H1 (cell line): ENCODE data around the gene GADL1. TPM values are rescaled to one million over a fixed set of nuclear protein-coding genes. Genes with fewer than 3 reads are reported as not detected.

Experiments used
- CTCF ChIA-PET: fragments of 300-600 bp; sonication (Branson Sonifier 250); formaldehyde crosslinking; loops from one replicate; lab custom pipeline; 2021; ENCODE audit not compliant: partially characterized antibody; lab: Charles Lee
- POLR2A ChIA-PET: fragments of 300-600 bp; sonication (Branson Sonifier 250); formaldehyde crosslinking; loops from one replicate; lab custom pipeline; 2021; ENCODE audit warnings: inconsistent platforms; ENCODE audit not compliant: partially characterized antibody; lab: Charles Lee
- DNase-seq, 2 experiments: peaks; one replicate each; pipeline versions ENCODE4 v3.0.0 to v3.0.0-alpha.2; 2010 to 2022; ENCODE audit warnings: low spot score in 2 of 2, low read depth in 1 of 2, mixed read lengths in 1 of 2
- FAIRE-seq: peaks from 2 replicates; lab custom pipeline; 2011; peaks lifted over from hg19 to GRCh38; lab: Jason Lieb, UNC
- H2AFZ ChIP-seq: 2 replicates; pipeline ENCODE4 v1.8.1; 2012; ENCODE audit warnings: low read length, inconsistent platforms
- H2AK5ac ChIP-seq: 2 replicates; pipeline ENCODE4 v1.6.1; 2013; ENCODE audit warnings: low read depth, low read length
- H2BK120ac ChIP-seq: replicated peaks from 2 replicates; pipeline ENCODE3; 2013; ENCODE audit warnings: low read depth, low read length, inconsistent platforms
- H2BK12ac ChIP-seq: 2 replicates; pipeline ENCODE4 v1.6.1; 2013; ENCODE audit warnings: low read depth, low read length
- H2BK15ac ChIP-seq: 2 replicates; pipeline ENCODE4 v1.6.1; 2013; ENCODE audit warnings: low read length
- H2BK20ac ChIP-seq: 2 replicates; pipeline ENCODE4 v1.6.1; 2013; ENCODE audit warnings: low read length
- H2BK5ac ChIP-seq: 2 replicates; pipeline ENCODE4 v1.6.1; 2013; ENCODE audit warnings: low read depth, low read length
- H3K14ac ChIP-seq: 2 replicates; pipeline ENCODE4 v1.6.1; 2013; ENCODE audit warnings: inconsistent platforms; ENCODE audit not compliant: insufficient read length
- H3K18ac ChIP-seq: 2 replicates; pipeline ENCODE4 v1.6.1; 2013; ENCODE audit warnings: low read length; ENCODE audit errors: extremely low read depth
- H3K23ac ChIP-seq: 2 replicates; pipeline ENCODE4 v1.6.1; 2013; ENCODE audit warnings: inconsistent platforms; ENCODE audit not compliant: insufficient read length
- H3K23me2 ChIP-seq: 2 replicates; pipeline ENCODE4 v1.6.1; 2013; ENCODE audit warnings: low read depth, low read length
- H3K27ac ChIP-seq: 2 replicates; pipeline ENCODE4 v1.6.1; 2011; ENCODE audit warnings: low read depth, low read length, inconsistent platforms
- H3K27me3 ChIP-seq, 4 experiments: replicated peaks in 1 of 4; 1 replicate in 1 of 4; 2 replicates in 3 of 4; pipeline versions ENCODE4 v1.6.1 to v1.8.1; 2011 to 2013; ENCODE audit warnings: low read length in 3 of 4, mild to moderate bottlenecking in 3 of 4, inconsistent platforms in 2 of 4, mixed read lengths in 2 of 4, moderate library complexity in 1 of 4; ENCODE audit not compliant: control insufficient read depth in 3 of 4, insufficient read depth in 3 of 4; ENCODE audit errors: extremely low read depth in 1 of 4
- H3K36me3 ChIP-seq, 4 experiments: 2 replicates each; pipeline versions ENCODE4 v1.6.1 to v1.8.1; 2011 to 2013; ENCODE audit warnings: mild to moderate bottlenecking in 4 of 4, low read length in 3 of 4, moderate library complexity in 2 of 4, control low read depth in 1 of 4, inconsistent platforms in 1 of 4; ENCODE audit not compliant: insufficient read depth in 4 of 4, control insufficient read depth in 2 of 4
- H3K4ac ChIP-seq: replicated peaks from 2 replicates; pipeline ENCODE3; 2013; ENCODE audit warnings: low read length, low read depth, mixed read lengths, inconsistent platforms; ENCODE audit not compliant: insufficient read length
- H3K4me1 ChIP-seq, 4 experiments: replicated peaks in 1 of 4; 1 replicate in 1 of 4; 2 replicates in 3 of 4; pipeline versions ENCODE4 v1.6.1 to v1.8.1; 2011 to 2013; ENCODE audit warnings: low read length in 3 of 4, inconsistent platforms in 2 of 4, mixed read lengths in 1 of 4; ENCODE audit not compliant: insufficient read depth in 4 of 4, control insufficient read depth in 3 of 4
- H3K4me2 ChIP-seq, 2 experiments: 2 replicates each; pipeline versions ENCODE4 v1.6.1 to v1.8.1; 2011 to 2013; ENCODE audit warnings: low read depth in 2 of 2, low read length in 2 of 2, control low read depth in 1 of 2, inconsistent platforms in 1 of 2, mild to moderate bottlenecking in 1 of 2; ENCODE audit not compliant: insufficient read depth in 1 of 2
- H3K4me3 ChIP-seq, 4 experiments: fragments of 200-600, 300-600 bp in 1 of 4; sonication (generic), shearing (Covaris generic), sonication (Bioruptor Twin) in 1 of 4; 2 replicates each; pipeline versions ENCODE4 v1.5.1 to v1.8.1; 2011 to 2016; ENCODE audit warnings: low read length in 4 of 4, low read depth in 3 of 4, control low read depth in 2 of 4, inconsistent platforms in 2 of 4, mild to moderate bottlenecking in 2 of 4, mixed read lengths in 1 of 4, moderate library complexity in 1 of 4; ENCODE audit not compliant: insufficient read depth in 2 of 4; ENCODE audit errors: extremely low read depth in 1 of 4
- H3K56ac ChIP-seq: replicated peaks from 2 replicates; pipeline ENCODE3; 2013; ENCODE audit warnings: low read depth, mild to moderate bottlenecking, mixed read lengths, low read length, inconsistent platforms; ENCODE audit not compliant: insufficient read length
- H3K79me1 ChIP-seq: 2 replicates; pipeline ENCODE4 v1.6.1; 2013; ENCODE audit warnings: low read depth, low read length, control low read depth
- H3K79me2 ChIP-seq, 2 experiments: 2 replicates each; pipeline versions ENCODE4 v1.6.1 to v1.8.1; 2012 to 2013; ENCODE audit warnings: low read length in 2 of 2, mild to moderate bottlenecking in 2 of 2, inconsistent platforms in 1 of 2; ENCODE audit not compliant: insufficient read depth in 2 of 2, control insufficient read depth in 1 of 2
- H3K9ac ChIP-seq, 4 experiments: replicated peaks in 1 of 4; 1 replicate in 1 of 4; 2 replicates in 3 of 4; pipeline versions ENCODE4 v1.6.1 to v1.8.1; 2011 to 2013; ENCODE audit warnings: low read depth in 3 of 4, low read length in 3 of 4, control low read depth in 2 of 4, mild to moderate bottlenecking in 2 of 4, moderate library complexity in 2 of 4, inconsistent platforms in 1 of 4; ENCODE audit errors: extremely low read depth in 1 of 4
- H3K9me3 ChIP-seq, 2 experiments: 2 replicates each; pipeline versions ENCODE4 v1.6.1 to v1.8.1; 2012 to 2013; ENCODE audit warnings: mild to moderate bottlenecking in 2 of 2, moderate library complexity in 2 of 2, control low read depth in 1 of 2, inconsistent platforms in 1 of 2, low read depth in 1 of 2, low read length in 1 of 2, mixed read lengths in 1 of 2; ENCODE audit not compliant: insufficient read depth in 2 of 2
- H4K20me1 ChIP-seq, 2 experiments: replicated peaks in 1 of 2; 2 replicates each; pipeline versions ENCODE3 to v1.8.1; 2011 to 2013; ENCODE audit warnings: inconsistent platforms in 2 of 2, low read length in 2 of 2, mild to moderate bottlenecking in 1 of 2; ENCODE audit not compliant: insufficient read depth in 2 of 2, control insufficient read depth in 1 of 2
- H4K5ac ChIP-seq: 2 replicates; pipeline ENCODE4 v1.6.1; 2013; ENCODE audit warnings: low read length, low read depth, mixed read lengths, inconsistent platforms; ENCODE audit not compliant: insufficient read length
- H4K8ac ChIP-seq: 2 replicates; pipeline ENCODE4 v1.8.0; 2013; ENCODE audit warnings: mild to moderate bottlenecking, moderate library complexity, low read length, inconsistent platforms; ENCODE audit not compliant: insufficient read depth; ENCODE audit errors: extremely low read depth
- H4K91ac ChIP-seq: replicated peaks from 2 replicates; pipeline ENCODE3; 2013; ENCODE audit warnings: low read length, mixed read lengths, inconsistent platforms; ENCODE audit not compliant: insufficient read length
- ATF3 ChIP-seq: IDR thresholded peaks from 2 replicates; pipeline ENCODE4 v1.6.1; 2011; ENCODE audit warnings: low read depth, mild to moderate bottlenecking, low read length; ENCODE audit not compliant: insufficient read depth
- BCL11A ChIP-seq, 2 experiments: IDR thresholded peaks; one replicate each; pipeline ENCODE4 v1.6.1; 2011; ENCODE audit warnings: low read depth in 2 of 2, low read length in 2 of 2, mild to moderate bottlenecking in 2 of 2
- BRCA1 ChIP-seq: IDR thresholded peaks from 2 replicates; pipeline ENCODE4 v1.6.1; 2012; ENCODE audit warnings: low read depth, low read length, improper control_type of control experiment
- EZH2 ChIP-seq: fragments of 200-600 bp; sonication (generic); IDR thresholded peaks from 2 replicates; pipeline ENCODE4 v1.7.1; 2012; ENCODE audit warnings: low read depth, mild to moderate bottlenecking, moderate library complexity, low read length, inconsistent platforms; ENCODE audit not compliant: severe bottlenecking
- GABPA ChIP-seq: IDR thresholded peaks from 2 replicates; pipeline ENCODE4 v1.6.1; 2011; ENCODE audit warnings: mild to moderate bottlenecking, low read length, moderate library complexity, borderline replicate concordance; ENCODE audit not compliant: insufficient read depth
- MAFK ChIP-seq: IDR thresholded peaks from 2 replicates; pipeline ENCODE4 v1.6.1; 2012; ENCODE audit warnings: low read depth, mild to moderate bottlenecking, improper control_type of control experiment, low read length
- NRF1 ChIP-seq: IDR thresholded peaks from 2 replicates; pipeline ENCODE4 v1.6.1; 2011; ENCODE audit warnings: mild to moderate bottlenecking, low read depth, low read length, improper control_type of control experiment
- SIX5 ChIP-seq: IDR thresholded peaks from 2 replicates; pipeline ENCODE4 v1.6.1; 2011; ENCODE audit warnings: mild to moderate bottlenecking, low read depth, low read length
- TAF7 ChIP-seq: optimal IDR thresholded peaks from 2 replicates; pipeline ENCODE3; 2011; ENCODE audit warnings: low read depth, mild to moderate bottlenecking, inconsistent platforms, low read length, moderate library complexity, borderline replicate concordance
- TBP ChIP-seq: IDR thresholded peaks from 2 replicates; pipeline ENCODE4 v1.6.1; 2011; ENCODE audit warnings: low read depth, low read length, improper control_type of control experiment
- WGBS, 2 experiments: shearing (Covaris generic) in 1 of 2; methylation state at CpG; one replicate each; pipeline versions ENCODE4 v1.1.6 to v1.1.7; 2013 to 2015; ENCODE audit warnings: low lambda C conversion rate in 2 of 2, mixed read lengths in 2 of 2, inconsistent platforms in 1 of 2, low coverage in 1 of 2, missing lambda C conversion rate in 1 of 2; ENCODE audit not compliant: insufficient replicate concordance in 2 of 2, insufficient coverage in 1 of 2, insufficient read length in 1 of 2; ENCODE audit errors: extremely low coverage in 1 of 2, missing lambda C conversion rate in 1 of 2; 5-methylcytosine and 5-hydroxymethylcytosine counted together
- polyA plus RNA-seq, 7 experiments: library from polyadenylated mRNA; depleted of rRNA in 3 of 7; stranded (reverse) in 5 of 7; unstranded in 2 of 7; fragments of >200 nt in 5 of 7; fragments of 200-250 nt in 2 of 7; gene quantifications; 1 replicate in 5 of 7; 2 replicates in 1 of 7; 4 replicates in 1 of 7; pipeline versions ENCODE4 v1.2.1 to v1.2.3, GENCODE V29; 2011 to 2013; ENCODE audit warnings: missing spikeins in 2 of 7, mixed read lengths in 2 of 7
- total RNA-seq: library from RNA; stranded (reverse); fragmentation: NEBNext Ultra II Directional; extraction: Animal tissue kit (Norgen Biotek cat#: 25700); gene quantifications from 2 replicates; pipeline ENCODE4 v1.2.1, GENCODE V29; 2021

GADL1 gene
- total and polyA plus RNA-seq, 2 of the 8 experiments (the other 6 are each of a cell fraction or from before 2014, with no cell fraction given): 0.03 to 0.30 TPM

- H4K20me1 ChIP-seq: no peaks in the 10 kb centered on the region
- H4K91ac ChIP-seq: no peak overlapping the region
- no peak overlapping the region for H3K4me2 ChIP-seq
- no peak overlapping the region for H2AK5ac ChIP-seq
- no peaks in the 10 kb centered on the region for H3K36me3 ChIP-seq
- H3K4ac ChIP-seq: no peak overlapping the region
- no peaks in the 10 kb centered on the region for H3K27me3 ChIP-seq
- H2BK20ac ChIP-seq: no peak overlapping the region
- H3K4me1 ChIP-seq: no peaks in the 10 kb centered on the region
- FAIRE-seq: no peak
- no peak overlapping the region for H3K56ac ChIP-seq
- H3K27ac ChIP-seq: no peak overlapping the region
- H3K79me2 ChIP-seq: no peaks in the 10 kb centered on the region
- H2BK15ac ChIP-seq: no peak overlapping the region
- no peak overlapping the region for H2BK5ac ChIP-seq
- no peaks in the 10 kb centered on the region for H3K79me1 ChIP-seq
- POLR2A ChIA-PET: no interaction called here
- no peak overlapping the region for H3K23ac ChIP-seq
- CTCF ChIA-PET: interaction anchor here (1.2 to 1.6 kb wide), 2 partner anchors 212 to 290 kb away, joined by 3 read pairs; no protein-coding TSS in a partner anchor
- no peaks in the 10 kb centered on the region for H3K23me2 ChIP-seq
- DNase-seq: no peak
- no peak overlapping the region for H3K9ac ChIP-seq
- no peak overlapping the region for H3K4me3 ChIP-seq
- no peak overlapping the region for H3K14ac ChIP-seq
- 0 out of 4 replicates have a peak, but pooled peaks cover 0 to 5% of the 10 kb centered on the region in 2 experiments for H3K9me3 ChIP-seq
- H4K8ac ChIP-seq: no peak overlapping the region
- H4K5ac ChIP-seq: no peak overlapping the region
- no peak overlapping the region for H2AFZ ChIP-seq
- H2BK120ac ChIP-seq: no peak overlapping the region
- 89% methylated on average over 6 of the region's 6 CpGs; no CpG with 5 or more reads in 1 of the 2 experiments for WGBS, 2 experiments
- H2BK12ac ChIP-seq: no peak overlapping the region
- no peak overlapping the region for H3K18ac ChIP-seq
- TF ChIP-seq SIX5 (no peak), NRF1 (no peak), BRCA1 (no peak), TAF7 (no peak), BCL11A (IDR thresholded peaks at IDR 0.05; ENCODE audit: low read depth in 2 of 2, low read length in 2 of 2) (no peak), TBP (no peak), ATF3 (no peak), GABPA (no peak), MAFK (no peak), EZH2 (no peak)
Observed at GRCh38 chr3:30919564-30919963, 25.1 kb upstream of the GADL1 start.
